Measurements from ENCODE around the gene MOB2.

Gene MOB2

DNA sequence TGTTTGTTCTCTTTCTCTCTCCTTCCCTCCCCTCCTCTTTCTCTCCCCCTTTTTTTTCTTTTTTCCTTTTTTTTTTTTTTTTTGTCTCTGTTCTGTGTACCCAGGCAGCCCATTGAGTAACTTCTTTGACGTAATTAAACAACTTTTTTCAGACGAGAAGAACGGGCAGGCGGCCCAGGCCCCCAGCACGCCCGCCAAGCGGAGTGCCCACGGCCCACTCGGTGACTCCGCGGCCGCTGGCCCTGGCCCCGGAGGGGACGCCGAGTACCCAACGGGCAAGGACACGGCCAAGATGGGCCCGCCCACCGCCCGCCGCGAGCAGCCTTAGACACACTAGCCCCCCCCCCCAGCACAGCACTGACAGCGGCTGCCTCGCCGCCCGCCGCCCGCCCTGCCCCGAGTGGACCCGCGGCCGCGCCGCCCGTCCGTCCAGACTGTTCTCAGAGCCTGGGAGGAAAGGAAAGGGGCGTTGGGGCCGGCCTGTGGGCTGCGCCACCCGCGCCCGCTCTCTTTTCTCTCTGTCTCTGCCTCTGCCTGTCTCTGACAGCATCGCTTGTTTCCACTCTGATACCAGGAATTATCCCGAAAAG, 26.1 kb downstream of the MOB2 start:
- H3K4me3 ChIP-seq (replicated peaks in 1 of 2; ENCODE audit: low read depth in 2 of 2, low read length in 2 of 2): no peak overlapping the region
- TF ChIP-seq CTCF (IDR thresholded peaks at IDR 0.05; ENCODE audit: low read depth, low read length): no peak

GRCh38 chr11:1459764-1460395, 26.7 kb downstream of the MOB2 start:
- DNase-seq (ENCODE audit: low read depth in 2 of 2): no peak
- no peak overlapping the region for H3K4me3 ChIP-seq (replicated peaks in 1 of 2; ENCODE audit: low read depth in 2 of 2, low read length in 2 of 2)
- no peak for TF ChIP-seq CTCF (IDR thresholded peaks at IDR 0.05; ENCODE audit: low read depth, low read length)

More for the DNA sequence above, 26.1 kb downstream of the MOB2 start:
- peak; percentile 35 to 57 for DNase-seq (ENCODE audit: low read depth in 2 of 2)

DNA sequence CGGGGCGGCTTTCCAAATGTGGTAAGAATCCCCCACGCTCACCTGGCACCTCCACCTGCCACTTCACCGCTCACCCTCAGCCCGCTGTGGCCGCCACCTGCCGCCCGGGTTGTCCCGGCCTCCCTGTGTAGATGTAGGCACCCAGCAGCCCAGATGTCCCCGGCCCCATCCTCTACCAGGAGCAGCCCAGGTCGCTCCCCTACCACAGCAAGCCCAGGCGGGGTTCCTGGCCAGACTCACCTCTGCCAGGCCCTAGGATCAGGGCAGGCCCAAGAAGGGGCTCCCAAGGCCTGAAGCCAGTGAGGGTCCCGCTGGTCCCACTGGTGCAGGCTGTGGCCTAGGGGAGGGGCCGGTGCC, 27.4 kb downstream of the MOB2 start:
- no peak for DNase-seq (ENCODE audit: low read depth in 2 of 2)
- no peak overlapping the region for H3K4me3 ChIP-seq (replicated peaks in 1 of 2; ENCODE audit: low read depth in 2 of 2, low read length in 2 of 2)
- no peak for TF ChIP-seq CTCF (IDR thresholded peaks at IDR 0.05; ENCODE audit: low read depth, low read length)

- no peak overlapping the region for H3K4me3 ChIP-seq (replicated peaks in 1 of 2; ENCODE audit: low read depth in 2 of 2, low read length in 2 of 2)
- TF ChIP-seq CTCF (IDR thresholded peaks at IDR 0.05; ENCODE audit: low read depth, low read length): peak; percentile 32
- peak; percentile 28 to 53 for DNase-seq (ENCODE audit: low read depth in 2 of 2)
These were observed 28.0 kb downstream of the MOB2 start for GRCh38 chr11:1458340-1459218.

DNA sequence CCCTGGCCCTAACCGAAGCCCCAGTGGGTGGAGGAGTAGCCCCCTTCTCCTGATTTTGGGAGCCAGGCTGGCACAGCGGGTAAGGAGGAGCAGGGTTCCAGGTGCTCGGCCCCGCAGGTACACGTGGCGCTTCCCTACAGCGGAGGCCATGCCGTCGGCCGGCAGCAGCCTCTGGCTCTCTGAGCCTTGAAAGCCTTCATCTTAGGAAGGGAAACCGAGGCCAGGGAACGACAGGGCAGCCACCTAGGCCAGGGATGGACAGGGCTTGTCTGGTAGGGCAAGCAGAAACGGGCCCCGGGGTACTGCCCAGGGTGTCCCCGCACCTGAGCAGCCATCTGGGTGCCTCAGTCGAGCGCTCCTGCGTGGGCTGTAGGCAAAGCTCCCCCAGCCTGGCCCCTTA, 28.7 kb downstream of the MOB2 start:
- TF ChIP-seq CTCF (IDR thresholded peaks at IDR 0.05; ENCODE audit: low read depth, low read length): no peak
- H3K4me3 ChIP-seq (replicated peaks in 1 of 2; ENCODE audit: low read depth in 2 of 2, low read length in 2 of 2): no peak overlapping the region
- DNase-seq (ENCODE audit: low read depth in 2 of 2): no peak

GRCh38 chr11:1457326-1457680, 29.3 kb downstream of the MOB2 start:
- DNase-seq (ENCODE audit: low read depth in 2 of 2): no peak
- no peak for TF ChIP-seq CTCF (IDR thresholded peaks at IDR 0.05; ENCODE audit: low read depth, low read length)
- H3K4me3 ChIP-seq (replicated peaks in 1 of 2; ENCODE audit: low read depth in 2 of 2, low read length in 2 of 2): no peak overlapping the region

All from cardiac fibroblast (primary cell).